ENCODE measurements around the gene OPRM1. TPM values are rescaled to one million over a fixed set of nuclear protein-coding genes. Genes with fewer than 3 reads are reported as not detected.

The OPRM1 gene
- total and polyA plus RNA-seq, 2 of the 8 experiments (the other 6 are each of a cell fraction or from before 2014, with no cell fraction given) = not detected

GRCh38 chr6:154206141-154206540, 167.1 kb downstream of the OPRM1 start (continued):
- TF ChIP-seq KDM5A (IDR thresholded peaks at IDR 0.05; ENCODE audit: low read length) = no peak

DNA sequence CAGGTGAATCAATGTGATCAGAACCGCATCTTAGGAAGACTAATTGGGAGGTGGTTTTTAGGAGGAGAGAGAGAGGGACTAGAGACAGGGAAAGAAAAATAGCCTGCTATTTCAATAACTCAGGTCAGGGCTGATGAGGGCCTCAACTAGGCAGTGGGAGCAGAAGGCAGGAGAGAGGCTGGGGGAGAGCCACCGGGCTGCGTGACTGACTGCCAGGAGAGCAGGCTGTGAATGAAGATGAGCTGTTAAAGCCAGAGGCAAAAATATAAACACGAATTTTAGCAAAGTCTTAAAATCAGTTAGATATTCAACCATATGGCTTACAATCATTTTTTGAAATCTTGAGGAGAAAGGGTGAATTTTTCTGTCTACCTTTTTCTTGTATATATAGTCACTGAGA, 168.0 kb downstream of the OPRM1 start:
- FAIRE-seq = no peak
- TF ChIP-seq ZNF274 (IDR thresholded peaks at IDR 0.05; ENCODE audit: borderline replicate concordance, extremely low read depth, low read length) (no peak), SIX5 (IDR thresholded peaks at IDR 0.05; ENCODE audit: low read depth, low read length) (no peak), GTF2F1 (IDR thresholded peaks at IDR 0.05; ENCODE audit: borderline replicate concordance, low read depth, low read length) (no peak), JUN (IDR thresholded peaks at IDR 0.05; ENCODE audit: low read depth, low read length) (no peak), RBBP5 (IDR thresholded peaks at IDR 0.05; ENCODE audit: borderline replicate concordance, low read depth, low read length) (no peak), CBX5 (IDR thresholded peaks at IDR 0.05; ENCODE audit: low read depth, low read length) (no peak), TBP (IDR thresholded peaks at IDR 0.05; ENCODE audit: low read depth, low read length) (no peak), MAX (IDR thresholded peaks at IDR 0.05) (no peak), CHD1 (IDR thresholded peaks at IDR 0.05; ENCODE audit: low read depth, low read length) (no peak), YY1 (IDR thresholded peaks at IDR 0.05; ENCODE audit: low read depth, low read length) (no peak), RAD21 (IDR thresholded peaks at IDR 0.05 in 1 of 2, conservative IDR thresholded peaks at IDR 0.05 in 1 of 2; ENCODE audit: low read depth in 2 of 2, low read length in 2 of 2) (no peak), JUND (IDR thresholded peaks at IDR 0.05; ENCODE audit: low read length) (no peak), KDM4A (IDR thresholded peaks at IDR 0.05; ENCODE audit: low read depth, low read length, severe bottlenecking) (no peak)

More for the DNA sequence above, 168.0 kb downstream of the OPRM1 start:
- Histone ChIP-seq H2BK5ac (ENCODE audit: low read depth, low read length) (no peak overlapping the region), H3K4me2 (ENCODE audit: insufficient read depth in 1 of 2, low read depth in 2 of 2, low read length in 2 of 2) (no peak overlapping the region), H3K23me2 (ENCODE audit: low read depth, low read length) (no peaks in the 10 kb centered on the region), H3K9me3 (ENCODE audit: insufficient read depth in 2 of 2, low read depth in 1 of 2, low read length in 1 of 2) (no peaks in the 10 kb centered on the region), H3K79me2 (ENCODE audit: control insufficient read depth in 1 of 2, insufficient read depth in 2 of 2, low read length in 2 of 2) (no peaks in the 10 kb centered on the region), H3K36me3 (ENCODE audit: control insufficient read depth in 2 of 4, insufficient read depth in 4 of 4, low read length in 3 of 4) (no peaks in the 10 kb centered on the region), H4K91ac (replicated peaks; ENCODE audit: insufficient read length, low read length) (no peak overlapping the region), H2AK5ac (ENCODE audit: low read depth, low read length) (no peak overlapping the region), H3K79me1 (ENCODE audit: low read depth, low read length) (no peaks in the 10 kb centered on the region), H3K14ac (ENCODE audit: insufficient read length) (no peak overlapping the region), H4K5ac (ENCODE audit: insufficient read length, low read depth, low read length) (no peak overlapping the region), H2BK120ac (replicated peaks; ENCODE audit: low read depth, low read length) (no peak overlapping the region), H2BK20ac (ENCODE audit: low read length) (no peak overlapping the region), H2BK12ac (ENCODE audit: low read depth, low read length) (no peak overlapping the region), H2BK15ac (ENCODE audit: low read length) (no peak overlapping the region), H2AFZ (ENCODE audit: low read length) (no peak overlapping the region), H3K9ac (replicated peaks in 1 of 4; ENCODE audit: extremely low read depth in 1 of 4, low read depth in 3 of 4, low read length in 3 of 4) (no peak overlapping the region), H3K18ac (ENCODE audit: extremely low read depth, low read length) (no peak overlapping the region), H4K8ac (ENCODE audit: extremely low read depth, insufficient read depth, low read length) (no peak overlapping the region), H3K4me1 (replicated peaks in 1 of 4; ENCODE audit: control insufficient read depth in 3 of 4, insufficient read depth in 4 of 4, low read length in 3 of 4) (no peaks in the 10 kb centered on the region), H3K27me3 (replicated peaks in 1 of 4; ENCODE audit: control insufficient read depth in 3 of 4, extremely low read depth in 1 of 4, insufficient read depth in 3 of 4, low read length in 3 of 4) (no peaks in the 10 kb centered on the region), H4K20me1 (replicated peaks in 1 of 2; ENCODE audit: control insufficient read depth in 1 of 2, insufficient read depth in 2 of 2, low read length in 2 of 2) (no peaks in the 10 kb centered on the region), H3K4ac (replicated peaks; ENCODE audit: insufficient read length, low read depth, low read length) (no peak overlapping the region), H3K23ac (ENCODE audit: insufficient read length) (no peak overlapping the region), H3K27ac (ENCODE audit: low read depth, low read length) (no peak overlapping the region), H3K56ac (replicated peaks; ENCODE audit: insufficient read length, low read depth, low read length) (no peak overlapping the region), H3K4me3 (ENCODE audit: extremely low read depth in 1 of 4, insufficient read depth in 2 of 4, low read depth in 3 of 4, low read length in 4 of 4) (no peak overlapping the region)
- no peak for DNase-seq (ENCODE audit: low read depth in 1 of 2, low spot score in 2 of 2)
- 85% methylated on average over 4 of the region's 4 CpGs; no CpG with 5 or more reads in 1 of the 2 experiments for WGBS, 2 experiments (ENCODE audit: extremely low coverage in 1 of 2, insufficient coverage in 1 of 2, insufficient read length in 1 of 2, insufficient replicate concordance in 2 of 2, low coverage in 1 of 2, low lambda C conversion rate in 2 of 2, missing lambda C conversion rate in 1 of 2)
- ChIA-PET CTCF (ENCODE audit: partially characterized antibody) (no interaction called here), POLR2A (ENCODE audit: partially characterized antibody) (no interaction called here)

Measured in H1 (cell line).